ENCODE results near the gene SCAMP2. TPM values are rescaled to one million over a fixed set of nuclear protein-coding genes. Genes with fewer than 3 reads are reported as not detected.
"Not testable (repeated sequence)": the region's sequence is repeated elsewhere in the genome, so short reads cannot be mapped to it uniquely, and the experiment has no call there.

SCAMP2 gene
- total RNA-seq, 1 experiment from 2014 or later: 121 TPM

GRCh38 chr15:74894383-74894782 lies 21.2 kb upstream of the SCAMP2 start:
- not testable (repeated sequence) for H3K36me3 ChIP-seq (ENCODE audit: control insufficient read depth, insufficient read depth, low read length)
- CTCF ChIA-PET: interaction anchor here (0.5 kb wide), 1 partner anchor 65 kb away, joined by 3 read pairs; no protein-coding TSS in a partner anchor

GRCh38 chr15:74893627-74894026 lies 20.5 kb upstream of the SCAMP2 start:
- in situ Hi-C loops (cut with HindIII; ENCODE audit: low pct_unique_long_range_greater_than_20kb, low sequenced_read_pairs) (no loop called here), intact Hi-C loops (cut with micrococcal nuclease; ENCODE audit: unreplicated experiment) (no loop called here)
- Histone ChIP-seq H3K4me1 (ENCODE audit: control insufficient read depth, insufficient read depth, low read length) (peaks cover 9% of the 10 kb centered on the region), H3K9me3 (ENCODE audit: control insufficient read depth, insufficient read depth, low read depth, low read length) (no peaks in the 10 kb centered on the region), H3K27ac (ENCODE audit: low read length) (no peak overlapping the region), H3K27me3 (ENCODE audit: control insufficient read depth, insufficient read depth, low read length) (no peaks in the 10 kb centered on the region), H3K4me3 (ENCODE audit: low read depth in 2 of 2, low read length in 2 of 2) (no peak overlapping the region), H3K36me3 (ENCODE audit: control insufficient read depth, insufficient read depth, low read length) (no peaks in the 10 kb centered on the region; the same call in 1 of the 2 replicates)
- DNase-seq (ENCODE audit: low read depth, low spot score): no peak
- no peak for ATAC-seq
- ChIA-PET CTCF (no interaction called here), POLR2A (interaction anchor here (0.6 to 0.7 kb wide), 3 partner anchors 10 to 170 kb away, joined by 5 to 6 read pairs (median 6); no protein-coding TSS in a partner anchor)
- no TSS peak for BruUV-seq (replicated peaks)
- TF ChIP-seq REST (IDR thresholded peaks at IDR 0.05; ENCODE audit: insufficient read depth in 1 of 2, low read depth in 2 of 2, low read length in 1 of 2): no peak
- no peak for TF ChIP-seq POLR2AphosphoS5 (IDR thresholded peaks at IDR 0.05; ENCODE audit: low read depth, low read length)
- TF ChIP-seq CTCF (IDR thresholded peaks at IDR 0.05): no peak
- TF ChIP-seq SIN3A (IDR thresholded peaks at IDR 0.05; ENCODE audit: borderline replicate concordance, insufficient read depth, low read depth, low read length): no peak
- TF ChIP-seq TCF7L2 (IDR thresholded peaks at IDR 0.05; ENCODE audit: low read depth, low read length): no peak

More at GRCh38 chr15:74894383-74894782, 21.2 kb upstream of the SCAMP2 start:
- in situ Hi-C loops (cut with HindIII; ENCODE audit: low pct_unique_long_range_greater_than_20kb, low sequenced_read_pairs); intact Hi-C loops (cut with micrococcal nuclease; ENCODE audit: unreplicated experiment); H3K9me3 ChIP-seq (ENCODE audit: control insufficient read depth, insufficient read depth, low read depth, low read length); BruUV-seq (replicated peaks); DNase-seq (ENCODE audit: low read depth, low spot score); ATAC-seq; H3K4me3 ChIP-seq (ENCODE audit: low read depth in 2 of 2, low read length in 2 of 2); H3K4me1 ChIP-seq (ENCODE audit: control insufficient read depth, insufficient read depth, low read length); H3K27ac ChIP-seq (ENCODE audit: low read length); H3K27me3 ChIP-seq (ENCODE audit: control insufficient read depth, insufficient read depth, low read length): not testable (repeated sequence)
- POLR2A ChIA-PET: interaction anchor here (0.7 kb wide), 1 partner anchor 51 kb away, joined by 3 read pairs; no protein-coding TSS in a partner anchor

GRCh38 chr15:74892931-74893330 lies 19.8 kb upstream of the SCAMP2 start:
- Histone ChIP-seq H3K27ac (ENCODE audit: low read length) (no peak overlapping the region), H3K36me3 (ENCODE audit: control insufficient read depth, insufficient read depth, low read length) (no peaks in the 10 kb centered on the region; the same call in 1 of the 2 replicates), H3K4me1 (ENCODE audit: control insufficient read depth, insufficient read depth, low read length) (peaks cover 9% of the 10 kb centered on the region), H3K9me3 (ENCODE audit: control insufficient read depth, insufficient read depth, low read depth, low read length) (no peaks in the 10 kb centered on the region), H3K4me3 (ENCODE audit: low read depth in 2 of 2, low read length in 2 of 2) (no peak overlapping the region), H3K27me3 (ENCODE audit: control insufficient read depth, insufficient read depth, low read length) (no peaks in the 10 kb centered on the region)
- BruUV-seq (replicated peaks): no TSS peak
- no peak for TF ChIP-seq TCF7L2 (IDR thresholded peaks at IDR 0.05; ENCODE audit: low read depth, low read length)
- no peak for TF ChIP-seq CTCF (IDR thresholded peaks at IDR 0.05)
- no peak for TF ChIP-seq POLR2AphosphoS5 (IDR thresholded peaks at IDR 0.05; ENCODE audit: low read depth, low read length)
- in situ Hi-C loops (cut with HindIII; ENCODE audit: low pct_unique_long_range_greater_than_20kb, low sequenced_read_pairs): no loop called here
- DNase-seq (ENCODE audit: low read depth, low spot score) (no peak), ATAC-seq (no peak)
- intact Hi-C loops (cut with micrococcal nuclease; ENCODE audit: unreplicated experiment): no loop called here
- POLR2A ChIA-PET: no interaction called here
- CTCF ChIA-PET: no interaction called here
